ENCODE data around the gene KRT86. TPM values are rescaled to one million over a fixed set of nuclear protein-coding genes. Genes with fewer than 3 reads are reported as not detected.
"Not testable (repeated sequence)": the region's sequence is repeated elsewhere in the genome, so short reads cannot be mapped to it uniquely, and the experiment has no call there.

Gene KRT86
- total RNA-seq, 1 donor from 2014 or later: 0.45 TPM

GRCh38 chr12:52248541-52249461 lies 25.6 kb upstream of the KRT86 start:
- ATAC-seq: no peak
- no peak for DNase-seq (ENCODE audit: low spot score)
- intact Hi-C loops (cut with DNase I): no loop called here

GRCh38 chr12:52249511-52250047 lies 24.9 kb upstream of the KRT86 start:
- DNase-seq (ENCODE audit: low spot score): no peak

GRCh38 chr12:52250048-52250990 lies 24.1 kb upstream of the KRT86 start:
- DNase-seq (ENCODE audit: low spot score) (peak; percentile 45), ATAC-seq (no peak)
- intact Hi-C loops (cut with DNase I): no loop called here

More at GRCh38 chr12:52249511-52250047, 24.9 kb upstream of the KRT86 start:
- intact Hi-C loops (cut with DNase I): no loop called here
- no peak for ATAC-seq

GRCh38 chr12:52251367-52252051 lies 22.9 kb upstream of the KRT86 start:
- no peak for ATAC-seq
- intact Hi-C loops (cut with DNase I): no loop called here

GRCh38 chr12:52252175-52252615 lies 22.2 kb upstream of the KRT86 start:
- ATAC-seq; intact Hi-C loops (cut with DNase I): not testable (repeated sequence)
- DNase-seq (ENCODE audit: low spot score): peak; percentile 50

More at GRCh38 chr12:52251367-52252051, 22.9 kb upstream of the KRT86 start:
- DNase-seq (ENCODE audit: low spot score): peak; percentile 7

GRCh38 chr12:52252728-52253343 lies 21.6 kb upstream of the KRT86 start:
- DNase-seq (ENCODE audit: low spot score): peak; percentile 41
- no peak for ATAC-seq

GRCh38 chr12:52253391-52254179 lies 20.9 kb upstream of the KRT86 start:
- DNase-seq (ENCODE audit: low spot score) (peak; percentile 45), ATAC-seq (no peak)
- intact Hi-C loops (cut with DNase I): no loop called here

More at GRCh38 chr12:52252728-52253343, 21.6 kb upstream of the KRT86 start:
- intact Hi-C loops (cut with DNase I): no loop called here

- ATAC-seq (no peak), DNase-seq (ENCODE audit: low spot score) (peak; percentile 27)
- intact Hi-C loops (cut with DNase I): no loop called here
Observed at GRCh38 chr12:52254180-52254964, 20.1 kb upstream of the KRT86 start.

- intact Hi-C loops (cut with DNase I): no loop called here
- DNase-seq (ENCODE audit: low spot score): peak; percentile 18
- ATAC-seq: no peak
Observed at GRCh38 chr12:52254965-52255751, 19.3 kb upstream of the KRT86 start.

GRCh38 chr12:52255926-52256583 lies 18.4 kb upstream of the KRT86 start:
- intact Hi-C loops (cut with DNase I): no loop called here
- no peak for ATAC-seq
- peak; percentile 12 for DNase-seq (ENCODE audit: low spot score)

GRCh38 chr12:52256584-52256935 lies 17.9 kb upstream of the KRT86 start:
- intact Hi-C loops (cut with DNase I): no loop called here
- peak; percentile 18 for DNase-seq (ENCODE audit: low spot score)
- no peak for ATAC-seq

- ATAC-seq (no peak), DNase-seq (ENCODE audit: low spot score) (peak; percentile 28)
- intact Hi-C loops (cut with DNase I): no loop called here
Observed at GRCh38 chr12:52257074-52257551, 17.3 kb upstream of the KRT86 start.

- DNase-seq (ENCODE audit: low spot score): peak; percentile 19
- ATAC-seq; intact Hi-C loops (cut with DNase I): not testable (repeated sequence)
Observed at GRCh38 chr12:52257922-52258321, 16.5 kb upstream of the KRT86 start.

- DNase-seq (ENCODE audit: low spot score): no peak
- intact Hi-C loops (cut with DNase I): no loop called here
- no peak for ATAC-seq
Observed at GRCh38 chr12:52258335-52258901, 16.0 kb upstream of the KRT86 start.

GRCh38 chr12:52259657-52260243 lies 14.7 kb upstream of the KRT86 start:
- ATAC-seq (no peak), DNase-seq (ENCODE audit: low spot score) (no peak)
- intact Hi-C loops (cut with DNase I): no loop called here

All from sciatic nerve (tissue), 2 donors.